GM12891 (cell line): Measurements from ENCODE around the gene CPNE7.

Source experiments
- DNase-seq: peaks from one replicate; pipeline ENCODE4 v3.0.0; 2011; ENCODE audit warnings: low spot score; ENCODE audit not compliant: insufficient read length
- FAIRE-seq: peaks from 2 replicates; lab custom pipeline; 2011; peaks lifted over from hg19 to GRCh38; lab: Jason Lieb, UNC
- PAX5 ChIP-seq: IDR thresholded peaks from 2 replicates; pipeline ENCODE4 v1.6.1; 2011; ENCODE audit warnings: low read length, moderate library complexity, mild to moderate bottlenecking; ENCODE audit not compliant: insufficient read depth, severe bottlenecking
- POLR2A ChIP-seq: IDR thresholded peaks from 2 replicates; pipeline ENCODE4 v1.6.1; 2011; ENCODE audit warnings: low read depth, low read length, control low read depth
- POLR2AphosphoS5 ChIP-seq: IDR thresholded peaks from 2 replicates; pipeline ENCODE4 v1.6.1; 2011; ENCODE audit warnings: low read depth, low read length, control low read depth
- POU2F2 ChIP-seq: IDR thresholded peaks from 2 replicates; pipeline ENCODE4 v1.6.1; 2011; ENCODE audit warnings: low read depth, mild to moderate bottlenecking, control low read depth, low read length, moderate library complexity
- SPI1 ChIP-seq: IDR thresholded peaks from 2 replicates; pipeline ENCODE4 v1.6.1; 2011; ENCODE audit warnings: low read depth, low read length, control low read depth
- TAF1 ChIP-seq: IDR thresholded peaks from 2 replicates; pipeline ENCODE4 v1.6.1; 2011; ENCODE audit warnings: low read depth, low read length, control low read depth

Gene CPNE7

DNA sequence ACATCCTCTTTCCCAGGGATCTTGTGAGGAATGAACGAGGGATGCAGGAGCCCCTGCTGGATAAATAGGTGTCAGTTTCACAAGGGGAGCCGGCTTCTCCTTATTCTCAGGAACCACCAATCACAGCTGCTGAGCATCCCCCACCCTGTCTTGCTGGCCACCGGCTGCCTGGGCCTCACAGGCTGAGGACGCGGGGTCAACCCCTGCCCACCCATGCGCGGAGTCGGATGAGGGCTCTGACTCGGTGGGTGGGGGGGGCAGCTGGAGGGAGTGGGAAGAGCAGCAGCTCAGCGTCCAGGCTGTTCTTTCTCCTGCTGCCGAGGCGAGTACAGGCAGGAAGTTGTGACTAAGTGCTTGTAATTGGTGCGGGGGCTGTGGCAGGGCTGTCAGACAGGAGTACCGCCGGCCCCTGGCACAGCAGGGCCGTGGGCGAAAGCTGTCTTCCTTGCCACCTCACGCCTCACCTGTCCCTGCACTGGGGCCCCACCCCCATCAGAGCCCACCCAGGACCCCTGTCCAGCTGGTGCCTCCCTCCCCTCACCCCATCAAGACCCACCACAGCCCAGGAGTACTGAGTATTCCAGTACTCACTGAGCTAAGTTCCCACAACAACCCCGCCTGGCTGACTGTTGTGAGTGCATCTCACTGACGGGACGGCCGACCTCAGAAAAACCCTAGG is 26.9 kb downstream of the CPNE7 start:
- DNase-seq = no peak
- no peak for TF ChIP-seq PAX5
- peak; percentile 94 for FAIRE-seq

DNA sequence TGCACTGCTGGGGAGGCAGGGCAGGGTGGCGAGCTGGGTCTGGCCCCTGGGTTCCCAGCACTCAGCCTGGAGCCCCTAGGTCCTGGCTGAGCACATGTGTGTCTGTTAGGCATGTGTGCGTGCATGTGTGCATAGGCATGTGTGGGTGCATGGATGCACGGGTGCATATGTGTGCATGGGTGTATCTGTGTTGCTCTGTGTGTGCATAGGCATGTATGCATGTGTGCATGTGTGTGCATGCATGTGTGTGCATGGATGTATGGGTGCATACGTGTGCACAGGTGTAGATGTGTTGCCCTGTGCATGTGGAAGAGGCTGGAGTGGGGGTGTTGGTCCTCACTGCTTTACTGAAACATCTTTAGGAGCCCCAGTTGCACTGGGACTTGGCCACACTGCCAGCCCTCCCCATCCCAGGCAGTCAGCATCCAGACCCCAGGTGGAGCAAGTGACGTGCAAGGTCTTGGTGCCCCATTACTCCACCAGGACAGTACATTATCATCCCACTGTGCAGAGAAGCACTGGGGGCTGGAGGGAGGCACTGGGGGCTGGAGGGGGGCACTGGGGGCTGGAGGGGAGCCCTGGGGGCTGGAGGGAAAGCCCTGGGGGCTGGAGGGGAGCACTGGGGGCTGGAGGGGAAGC is 27.5 kb downstream of the CPNE7 start:
- TF ChIP-seq POLR2AphosphoS5 (no peak), POU2F2 (no peak), POLR2A (no peak), TAF1 (no peak), SPI1 (no peak), PAX5 (no peak)
- FAIRE-seq (peak; percentile 74), DNase-seq (no peak)

DNA sequence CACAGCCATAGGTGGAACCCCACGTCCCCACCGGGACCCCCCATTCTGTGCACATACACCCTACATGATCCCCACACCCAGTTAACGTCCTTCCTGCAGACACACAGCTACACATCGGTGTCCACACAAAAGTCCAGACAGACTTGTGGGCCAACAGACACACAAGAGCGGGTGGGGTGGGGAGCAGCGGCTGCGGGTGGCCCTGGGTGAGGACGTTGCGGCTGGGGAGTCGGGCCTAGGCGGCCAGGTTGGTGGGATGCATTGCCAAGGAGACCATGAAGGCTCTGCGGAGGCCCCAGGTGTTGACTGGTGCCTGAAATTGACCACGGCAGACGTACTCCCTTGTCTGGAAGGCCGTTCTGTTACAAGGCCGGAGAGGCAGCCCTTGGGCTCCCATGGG is 29.2 kb downstream of the CPNE7 start:
- no peak for TF ChIP-seq PAX5
- no peak for TF ChIP-seq POU2F2
- no peak for TF ChIP-seq TAF1
- no peak for TF ChIP-seq POLR2AphosphoS5
- TF ChIP-seq POLR2A = no peak
- TF ChIP-seq SPI1 = no peak
- DNase-seq (no peak), FAIRE-seq (no peak)

DNA sequence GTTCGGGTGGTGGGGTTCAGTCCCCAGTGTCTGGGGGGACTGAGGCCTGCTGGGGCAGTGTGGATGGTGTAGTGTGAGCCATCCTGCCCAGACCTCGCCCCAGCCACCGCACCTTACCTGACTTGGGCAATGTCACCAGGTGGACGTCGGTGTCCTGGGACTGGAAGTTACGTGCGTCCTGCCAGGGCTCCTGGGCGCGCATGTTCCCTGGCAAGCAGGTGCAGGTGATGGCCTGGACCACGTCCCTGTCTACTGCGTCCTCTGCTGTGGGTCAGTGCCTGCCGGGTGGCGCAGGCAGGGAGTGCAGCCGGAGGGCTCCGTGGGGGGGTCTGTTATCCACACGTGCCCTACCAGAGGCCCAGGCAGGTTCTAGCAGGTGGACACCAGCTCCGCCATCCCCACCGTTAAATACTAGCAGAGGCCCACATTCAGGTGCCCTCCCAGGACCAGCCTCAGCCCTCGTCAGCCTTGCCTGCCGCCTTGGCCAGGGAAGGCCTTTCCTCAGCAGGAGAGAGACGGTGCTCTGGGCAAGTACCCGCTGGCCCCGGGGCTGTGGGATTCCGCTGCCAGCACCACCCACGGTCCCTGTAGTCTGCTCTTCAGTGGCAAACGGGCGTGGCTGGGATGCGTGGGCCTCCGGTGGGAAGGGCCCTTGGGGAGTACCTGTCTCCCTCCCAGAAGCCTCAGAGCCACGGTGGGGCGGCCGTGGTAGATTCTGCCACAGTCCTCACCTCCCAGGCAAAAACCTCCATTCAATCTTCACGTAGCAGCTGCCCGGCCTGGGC is 29.8 kb downstream of the CPNE7 start:
- DNase-seq (no peak), FAIRE-seq (no peak)
- TF ChIP-seq POLR2AphosphoS5 = no peak
- no peak for TF ChIP-seq POU2F2
- no peak for TF ChIP-seq TAF1
- TF ChIP-seq SPI1 = no peak

DNA sequence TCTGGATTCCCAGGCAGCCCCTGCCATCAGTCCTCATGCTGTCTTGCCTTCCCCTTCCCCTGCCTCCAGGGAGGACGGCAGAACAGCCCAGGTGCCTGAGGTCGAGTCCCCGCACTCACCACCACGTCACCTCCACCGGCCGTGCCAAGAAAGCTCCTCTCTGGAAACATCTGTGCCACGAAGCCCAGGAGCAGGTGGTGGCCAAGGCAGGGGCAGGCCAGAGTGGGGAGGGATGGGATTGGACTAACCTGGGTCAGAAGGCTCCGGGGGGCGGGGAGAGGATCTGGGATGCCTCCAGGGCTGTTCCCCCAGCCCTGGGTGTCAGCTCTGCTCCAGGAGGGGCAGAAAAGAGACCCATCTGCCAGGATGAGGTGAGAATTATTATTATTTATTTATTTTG is 30.4 kb downstream of the CPNE7 start:
- DNase-seq (no peak), FAIRE-seq (no peak)
- no peak for TF ChIP-seq SPI1
- no peak for TF ChIP-seq PAX5
- no peak for TF ChIP-seq POU2F2
- no peak for TF ChIP-seq POLR2AphosphoS5
- no peak for TF ChIP-seq POLR2A
- no peak for TF ChIP-seq TAF1

GRCh38 chr16:89607453-89607852 is 31.9 kb downstream of the CPNE7 start:
- TF ChIP-seq SPI1 (no peak), TAF1 (no peak), POLR2A (no peak), POU2F2 (no peak), POLR2AphosphoS5 (no peak), PAX5 (no peak)
- FAIRE-seq = no peak
- no peak for DNase-seq

- TF ChIP-seq POLR2AphosphoS5 (no peak), SPI1 (no peak), PAX5 (no peak), TAF1 (no peak), POU2F2 (no peak)
- FAIRE-seq (no peak), DNase-seq (no peak)
These were observed 32.6 kb downstream of the CPNE7 start for GRCh38 chr16:89607937-89608740.

DNA sequence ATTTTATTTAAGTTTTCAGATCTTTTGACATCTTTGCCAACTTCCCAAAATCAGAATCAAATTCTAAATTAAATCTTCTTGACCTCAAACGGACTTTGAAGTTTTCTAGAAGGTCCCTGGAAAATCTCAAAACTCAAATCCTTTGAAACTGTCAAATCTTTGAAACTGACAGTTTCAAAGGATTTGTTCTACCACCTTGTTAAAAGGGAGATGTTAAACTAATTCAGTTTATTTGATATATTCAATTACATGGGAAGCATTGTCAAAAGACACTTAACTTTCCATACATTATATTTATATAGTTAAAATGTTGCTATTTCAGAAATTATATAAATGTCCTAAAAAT is 34.5 kb downstream of the CPNE7 start:
- FAIRE-seq (no peak), DNase-seq (no peak)
- TF ChIP-seq POLR2AphosphoS5 (no peak), POU2F2 (no peak), PAX5 (no peak), POLR2A (no peak), SPI1 (no peak), TAF1 (no peak)

DNA sequence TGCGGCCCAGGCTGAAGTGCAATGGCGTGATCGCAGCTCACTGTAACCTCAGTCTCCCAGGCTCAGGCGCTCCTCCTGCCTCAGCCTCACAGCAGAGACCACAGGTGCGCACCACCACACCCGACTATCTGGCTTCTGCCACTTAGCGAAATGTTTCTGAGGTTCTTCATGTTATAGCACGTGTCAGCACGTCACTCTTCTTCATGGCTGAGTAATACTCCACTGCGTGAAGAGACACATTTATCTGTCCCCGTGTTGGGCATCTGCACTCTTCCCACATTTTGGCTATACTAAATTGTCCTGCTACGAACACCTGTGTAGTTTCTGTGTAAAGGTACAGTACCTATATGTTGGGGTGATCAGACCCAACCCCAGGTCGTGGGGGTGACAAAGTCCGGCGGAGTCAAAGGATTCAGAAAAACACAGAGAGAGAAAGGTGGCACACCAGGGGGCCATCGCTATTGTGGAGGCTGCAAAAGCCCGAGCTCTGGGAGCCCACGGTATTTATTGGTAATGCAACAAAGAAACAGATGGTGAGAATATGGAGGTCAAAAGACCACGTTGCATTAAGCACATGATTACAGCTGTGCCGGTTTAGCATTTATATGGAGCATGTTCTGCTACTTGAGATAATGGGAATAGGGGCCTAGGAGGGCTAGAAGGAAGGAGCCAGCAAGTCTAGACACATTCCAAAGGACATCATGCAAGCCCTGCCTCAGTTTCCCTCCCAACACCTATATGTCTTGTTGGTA is 37.0 kb downstream of the CPNE7 start:
- TF ChIP-seq TAF1 (no peak), POLR2A (no peak), POU2F2 (no peak)
- no peak for DNase-seq
- no peak for FAIRE-seq
